Measurements from ENCODE around the gene DICER1.

DICER1 gene

DNA sequence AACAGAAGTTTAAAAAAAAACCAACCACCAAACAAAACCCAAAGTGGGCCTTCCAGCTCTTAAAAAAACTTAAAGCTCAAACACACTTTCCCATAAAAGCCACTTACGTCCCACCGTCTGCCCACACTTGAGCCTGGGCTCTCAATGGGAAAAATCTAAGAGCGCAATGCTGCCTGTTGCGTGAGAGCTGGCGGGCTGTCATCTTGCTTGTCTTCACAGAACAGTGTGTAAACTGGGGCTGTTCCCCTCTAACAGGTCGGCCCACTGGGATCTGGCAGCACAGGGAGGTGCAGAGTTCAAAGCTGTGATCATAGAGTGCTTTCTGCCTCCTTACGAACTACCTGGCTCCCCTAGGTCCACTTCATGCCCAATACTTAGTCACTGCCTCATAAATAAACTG, 80.0 kb downstream of the DICER1 start:
- Histone ChIP-seq H3K27ac (ENCODE audit: low read depth, low read length) (no peak overlapping the region), H3K9me3 (ENCODE audit: control insufficient read depth in 5 of 5, low read length in 5 of 5) (peaks cover 0 to 8% (median 0%) of the 10 kb centered on the region in 5 donors), H3K4me1 (ENCODE audit: control insufficient read depth in 5 of 5, insufficient read depth in 5 of 5, low read length in 5 of 5) (no peaks in the 10 kb centered on the region), H3K9ac (ENCODE audit: low read length in 5 of 5) (no peak overlapping the region), H3K4me3 (ENCODE audit: low read depth in 1 of 5, low read length in 5 of 5) (no peak overlapping the region), H3K27me3 (ENCODE audit: control insufficient read depth in 5 of 5, insufficient read depth in 4 of 5, low read length in 5 of 5) (no peaks in the 10 kb centered on the region), H3K36me3 (ENCODE audit: control insufficient read depth in 5 of 5, insufficient read depth in 5 of 5, low read length in 5 of 5) (no peaks in the 10 kb centered on the region)

DNA sequence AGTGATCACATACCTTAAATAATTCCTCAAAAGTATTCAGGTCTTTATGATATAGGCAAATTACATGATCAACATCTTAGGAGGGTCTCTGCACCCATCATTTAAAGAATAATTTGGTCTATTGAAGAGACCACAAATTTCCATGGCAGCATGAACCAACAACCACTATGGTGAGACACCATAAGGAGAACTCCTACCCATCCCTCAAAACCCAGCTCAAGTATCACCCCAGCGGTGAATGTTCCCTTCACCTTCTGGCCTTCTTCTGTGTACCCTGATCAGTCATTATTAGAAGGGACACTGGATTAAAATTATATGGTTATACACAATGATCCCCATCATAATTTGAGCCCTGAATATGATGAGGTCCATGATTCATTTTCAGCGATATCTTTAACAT, 81.5 kb downstream of the DICER1 start:
- no peak overlapping the region for H3K4me3 ChIP-seq (ENCODE audit: low read depth in 1 of 5, low read length in 5 of 5)

DNA sequence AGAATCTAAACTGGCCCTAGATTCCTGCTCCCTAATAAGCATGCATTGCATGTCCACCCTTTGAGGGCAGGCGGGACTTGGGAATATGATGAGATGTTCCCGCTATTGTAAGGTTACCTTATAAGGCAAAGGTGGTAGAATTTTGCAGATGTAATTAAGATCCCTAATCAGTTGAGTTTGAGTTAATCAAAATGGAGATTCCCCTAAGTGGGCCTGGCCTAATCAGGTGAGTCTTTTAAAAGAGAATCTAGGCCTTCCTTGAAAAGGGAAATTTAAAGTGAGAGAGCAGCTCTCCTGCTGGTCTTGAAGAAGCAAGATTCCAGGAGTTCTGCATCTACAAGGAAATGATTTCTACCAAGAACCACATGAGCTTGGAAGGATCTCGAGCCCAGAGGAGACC, 83.4 kb downstream of the DICER1 start:
- Histone ChIP-seq H3K9ac (ENCODE audit: low read length in 5 of 5) (no peak overlapping the region), H3K27me3 (ENCODE audit: control insufficient read depth in 5 of 5, insufficient read depth in 4 of 5, low read length in 5 of 5) (peaks cover 0 to 11% (median 0%) of the 10 kb centered on the region in 5 donors), H3K9me3 (ENCODE audit: control insufficient read depth in 5 of 5, low read length in 5 of 5) (peaks cover 0 to 8% (median 0%) of the 10 kb centered on the region in 5 donors)

More for the DNA sequence above, 81.5 kb downstream of the DICER1 start:
- H3K9me3 ChIP-seq (ENCODE audit: control insufficient read depth in 5 of 5, low read length in 5 of 5): peaks cover 0 to 8% (median 0%) of the 10 kb centered on the region in 5 donors
- no peaks in the 10 kb centered on the region for H3K4me1 ChIP-seq (ENCODE audit: control insufficient read depth in 5 of 5, insufficient read depth in 5 of 5, low read length in 5 of 5)
- H3K27me3 ChIP-seq (ENCODE audit: control insufficient read depth in 5 of 5, insufficient read depth in 4 of 5, low read length in 5 of 5): peaks cover 0 to 3% (median 0%) of the 10 kb centered on the region in 5 donors
- no peak overlapping the region for H3K27ac ChIP-seq (ENCODE audit: low read depth, low read length)
- H3K9ac ChIP-seq (ENCODE audit: low read length in 5 of 5): no peak overlapping the region
- H3K36me3 ChIP-seq (ENCODE audit: control insufficient read depth in 5 of 5, insufficient read depth in 5 of 5, low read length in 5 of 5): no peaks in the 10 kb centered on the region

DNA sequence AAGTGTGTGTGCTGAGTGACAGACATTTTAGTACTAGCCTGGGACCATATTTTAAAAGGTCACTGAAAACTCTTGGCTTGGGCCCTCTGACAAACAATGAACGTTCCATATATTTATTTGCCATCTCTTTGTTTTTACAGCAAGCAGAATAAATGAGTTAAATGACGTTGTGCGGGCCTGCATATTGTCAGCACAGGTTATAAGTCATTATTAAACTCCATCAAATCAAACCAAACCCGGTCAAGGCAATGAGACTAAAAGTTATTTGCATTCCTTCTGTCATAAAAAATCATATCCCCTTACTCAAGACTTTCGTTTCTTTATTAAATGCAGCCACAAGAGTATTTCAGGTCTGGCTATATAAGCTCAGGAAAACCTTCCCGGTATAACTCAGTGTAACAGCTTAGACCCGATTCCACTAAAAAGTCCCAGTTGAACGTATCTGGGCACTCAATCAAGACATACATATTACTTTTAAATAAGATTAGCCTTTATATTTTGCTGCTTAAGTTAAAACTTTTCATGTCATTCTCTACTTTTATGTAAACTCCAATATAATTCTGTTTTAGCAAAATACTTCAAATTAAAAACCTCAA, 84.9 kb downstream of the DICER1 start:
- H3K4me3 ChIP-seq (ENCODE audit: low read depth in 1 of 5, low read length in 5 of 5): no peak overlapping the region
- peaks cover 0 to 14% (median 5%) of the 10 kb centered on the region in 5 donors for H3K27me3 ChIP-seq (ENCODE audit: control insufficient read depth in 5 of 5, insufficient read depth in 4 of 5, low read length in 5 of 5)
- H3K27ac ChIP-seq (ENCODE audit: low read depth, low read length): no peak overlapping the region
- no peaks in the 10 kb centered on the region for H3K36me3 ChIP-seq (ENCODE audit: control insufficient read depth in 5 of 5, insufficient read depth in 5 of 5, low read length in 5 of 5)
- H3K9ac ChIP-seq (ENCODE audit: low read length in 5 of 5): no peak overlapping the region
- H3K4me1 ChIP-seq (ENCODE audit: control insufficient read depth in 5 of 5, insufficient read depth in 5 of 5, low read length in 5 of 5): no peaks in the 10 kb centered on the region
- H3K9me3 ChIP-seq (ENCODE audit: control insufficient read depth in 5 of 5, low read length in 5 of 5): peaks cover 0 to 4% (median 0%) of the 10 kb centered on the region in 5 donors

More for the DNA sequence above, 83.4 kb downstream of the DICER1 start:
- Histone ChIP-seq H3K27ac (ENCODE audit: low read depth, low read length) (no peak overlapping the region), H3K36me3 (ENCODE audit: control insufficient read depth in 5 of 5, insufficient read depth in 5 of 5, low read length in 5 of 5) (no peaks in the 10 kb centered on the region), H3K4me1 (ENCODE audit: control insufficient read depth in 5 of 5, insufficient read depth in 5 of 5, low read length in 5 of 5) (no peaks in the 10 kb centered on the region), H3K4me3 (ENCODE audit: low read depth in 1 of 5, low read length in 5 of 5) (no peak overlapping the region)

DNA sequence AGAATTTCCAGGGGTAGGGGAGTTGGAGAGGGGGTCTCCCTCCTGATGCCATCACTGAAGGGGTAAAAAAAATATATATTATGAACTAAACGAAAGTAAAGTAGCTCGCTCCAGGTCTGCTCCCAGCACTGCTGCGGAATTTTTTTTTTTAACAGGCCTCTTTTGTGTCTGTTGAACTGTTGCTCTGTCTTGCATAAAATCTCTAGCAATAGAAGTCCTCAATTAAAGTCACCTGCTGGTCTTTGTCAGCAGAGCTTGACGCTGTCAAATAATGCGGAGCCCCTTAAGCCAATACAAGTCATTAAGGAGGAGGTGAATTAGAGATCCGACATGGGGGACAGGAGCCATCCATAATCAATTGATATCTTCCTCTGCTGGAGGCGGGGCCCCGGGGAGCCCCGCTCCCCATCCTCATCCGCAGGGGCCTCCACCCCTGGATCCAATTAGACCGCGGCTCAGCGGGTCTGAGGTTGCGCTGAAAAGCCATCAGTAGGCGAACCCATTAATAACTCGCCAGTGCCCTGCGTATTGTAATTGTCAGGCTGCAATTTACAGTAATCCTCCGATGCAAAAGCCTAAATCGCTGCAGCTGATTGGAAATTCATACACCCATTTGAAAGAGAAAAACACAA, 85.6 kb downstream of the DICER1 start:
- H3K9ac ChIP-seq (ENCODE audit: low read length in 5 of 5): no peak overlapping the region
- no peaks in the 10 kb centered on the region for H3K4me1 ChIP-seq (ENCODE audit: control insufficient read depth in 5 of 5, insufficient read depth in 5 of 5, low read length in 5 of 5)
- peaks cover 0 to 14% (median 7%) of the 10 kb centered on the region in 5 donors for H3K27me3 ChIP-seq (ENCODE audit: control insufficient read depth in 5 of 5, insufficient read depth in 4 of 5, low read length in 5 of 5)
- H3K4me3 ChIP-seq (ENCODE audit: low read depth in 1 of 5, low read length in 5 of 5): no peak overlapping the region
- no peaks in the 10 kb centered on the region for H3K36me3 ChIP-seq (ENCODE audit: control insufficient read depth in 5 of 5, insufficient read depth in 5 of 5, low read length in 5 of 5)
- no peak overlapping the region for H3K27ac ChIP-seq (ENCODE audit: low read depth, low read length)
- H3K9me3 ChIP-seq (ENCODE audit: control insufficient read depth in 5 of 5, low read length in 5 of 5): peaks cover 0 to 4% (median 0%) of the 10 kb centered on the region in 5 donors

DNA sequence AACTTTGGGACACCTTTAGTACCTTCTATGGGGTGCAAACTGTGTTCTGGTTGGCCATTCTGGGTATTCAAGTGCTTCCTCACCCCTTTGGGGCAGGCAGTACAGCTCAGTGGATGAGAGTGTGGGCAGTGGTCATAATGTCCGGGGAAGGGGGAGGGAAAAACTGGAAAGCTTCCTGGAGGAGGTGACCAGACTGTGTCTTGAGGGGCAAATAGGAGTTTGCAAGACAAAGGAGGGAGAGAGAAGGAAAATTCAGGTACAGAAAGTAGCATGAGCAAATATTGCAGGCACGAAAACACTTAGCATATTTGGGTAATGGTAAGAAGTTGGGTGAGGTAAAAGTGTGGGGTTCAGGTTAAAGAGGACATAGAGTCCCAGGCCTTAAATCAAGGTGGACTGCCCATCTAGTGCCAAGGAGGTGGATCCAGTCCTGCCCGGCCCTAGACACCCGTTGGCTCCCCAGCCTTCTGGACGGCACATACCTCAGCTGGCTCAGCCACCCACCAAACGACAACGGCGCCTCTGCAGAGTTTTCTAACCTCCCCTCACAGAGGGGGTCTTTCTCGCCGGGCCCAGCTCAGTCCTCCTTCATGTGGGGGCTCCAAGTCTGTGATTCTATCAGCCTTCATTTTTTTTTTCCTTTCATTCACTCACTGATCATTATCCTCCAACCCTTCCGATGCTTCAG, 86.4 kb downstream of the DICER1 start:
- Histone ChIP-seq H3K4me1 (ENCODE audit: control insufficient read depth in 5 of 5, insufficient read depth in 5 of 5, low read length in 5 of 5) (no peaks in the 10 kb centered on the region), H3K27ac (ENCODE audit: low read depth, low read length) (no peak overlapping the region), H3K9me3 (ENCODE audit: control insufficient read depth in 5 of 5, low read length in 5 of 5) (peaks cover 0 to 4% (median 0%) of the 10 kb centered on the region in 5 donors), H3K4me3 (ENCODE audit: low read depth in 1 of 5, low read length in 5 of 5) (no peak overlapping the region), H3K36me3 (ENCODE audit: control insufficient read depth in 5 of 5, insufficient read depth in 5 of 5, low read length in 5 of 5) (no peaks in the 10 kb centered on the region), H3K27me3 (ENCODE audit: control insufficient read depth in 5 of 5, insufficient read depth in 4 of 5, low read length in 5 of 5) (peaks cover 0 to 14% (median 7%) of the 10 kb centered on the region in 5 donors), H3K9ac (ENCODE audit: low read length in 5 of 5) (no peak overlapping the region)

DNA sequence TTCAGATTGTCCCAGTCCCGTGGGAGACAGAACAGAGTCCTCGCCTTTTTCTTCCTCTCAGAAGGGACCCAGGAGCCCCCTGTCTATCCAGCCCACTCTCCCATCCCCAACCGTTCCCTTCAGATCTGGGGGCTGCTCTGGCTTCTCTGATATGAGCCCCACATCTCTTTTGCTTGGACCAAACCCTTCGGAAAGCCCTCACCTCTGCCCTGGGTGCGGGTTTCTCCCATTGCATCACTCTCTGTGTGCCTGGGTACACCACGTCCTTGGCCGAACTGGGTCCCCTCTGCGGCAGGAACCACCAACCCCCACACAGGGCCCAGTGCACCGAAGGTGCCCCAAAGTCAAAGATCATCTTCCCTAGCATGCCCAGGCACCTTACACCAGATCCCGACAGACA, 87.8 kb downstream of the DICER1 start:
- no peak overlapping the region for H3K27ac ChIP-seq (ENCODE audit: low read depth, low read length)
- H3K36me3 ChIP-seq (ENCODE audit: control insufficient read depth in 5 of 5, insufficient read depth in 5 of 5, low read length in 5 of 5): no peaks in the 10 kb centered on the region
- peaks cover 0 to 14% (median 7%) of the 10 kb centered on the region in 5 donors for H3K27me3 ChIP-seq (ENCODE audit: control insufficient read depth in 5 of 5, insufficient read depth in 4 of 5, low read length in 5 of 5)
- H3K4me3 ChIP-seq (ENCODE audit: low read depth in 1 of 5, low read length in 5 of 5): no peak overlapping the region
- no peak overlapping the region for H3K9ac ChIP-seq (ENCODE audit: low read length in 5 of 5)
- H3K4me1 ChIP-seq (ENCODE audit: control insufficient read depth in 5 of 5, insufficient read depth in 5 of 5, low read length in 5 of 5): no peaks in the 10 kb centered on the region
- peaks cover 0 to 4% (median 0%) of the 10 kb centered on the region in 5 donors for H3K9me3 ChIP-seq (ENCODE audit: control insufficient read depth in 5 of 5, low read length in 5 of 5)

DNA sequence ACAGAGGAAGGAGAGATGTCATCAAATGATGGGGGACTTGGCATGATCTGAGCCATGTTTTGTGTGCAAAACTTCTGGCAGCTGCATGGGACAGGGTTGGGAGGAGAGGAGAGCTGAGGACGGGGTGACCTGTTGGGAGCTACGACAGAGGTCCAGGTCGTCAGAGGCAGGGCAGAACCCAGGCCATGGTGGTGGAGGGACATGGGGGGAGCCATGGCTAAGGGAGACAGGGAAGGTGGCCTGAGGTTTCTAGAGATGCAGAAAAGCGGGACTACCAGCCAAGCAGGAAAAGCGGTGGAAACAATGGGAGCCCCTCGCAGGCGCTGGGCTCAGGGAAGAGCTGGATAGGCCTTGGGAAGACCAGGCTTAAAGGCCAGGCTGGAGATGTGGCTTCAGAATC, 88.3 kb downstream of the DICER1 start:
- Histone ChIP-seq H3K27me3 (ENCODE audit: control insufficient read depth in 5 of 5, insufficient read depth in 4 of 5, low read length in 5 of 5) (peaks cover 0 to 14% (median 7%) of the 10 kb centered on the region in 5 donors), H3K9me3 (ENCODE audit: control insufficient read depth in 5 of 5, low read length in 5 of 5) (peaks cover 0 to 4% (median 0%) of the 10 kb centered on the region in 5 donors), H3K4me1 (ENCODE audit: control insufficient read depth in 5 of 5, insufficient read depth in 5 of 5, low read length in 5 of 5) (no peaks in the 10 kb centered on the region), H3K27ac (ENCODE audit: low read depth, low read length) (no peak overlapping the region), H3K36me3 (ENCODE audit: control insufficient read depth in 5 of 5, insufficient read depth in 5 of 5, low read length in 5 of 5) (no peaks in the 10 kb centered on the region), H3K4me3 (ENCODE audit: low read depth in 1 of 5, low read length in 5 of 5) (no peak overlapping the region), H3K9ac (ENCODE audit: low read length in 5 of 5) (no peak overlapping the region)

DNA sequence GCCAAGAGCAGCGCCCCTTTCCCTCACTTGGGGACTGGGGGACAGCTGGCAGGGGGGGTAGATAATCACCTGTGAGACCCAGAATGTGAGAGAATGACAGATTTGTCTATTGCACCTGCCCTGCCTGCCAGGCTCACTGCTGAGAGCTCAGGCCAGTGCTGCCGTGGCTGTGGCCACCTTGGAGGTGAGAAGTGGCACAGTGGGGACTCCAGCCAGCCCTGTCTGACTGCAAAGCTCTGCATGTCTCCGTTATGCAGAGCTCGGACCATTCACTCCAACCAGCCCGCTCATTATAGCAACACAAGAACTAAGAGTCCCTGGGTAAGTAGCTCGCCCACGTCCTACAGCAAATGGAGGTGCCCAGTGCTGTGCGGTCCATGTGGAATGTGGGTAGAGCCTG, 88.8 kb downstream of the DICER1 start:
- Histone ChIP-seq H3K36me3 (ENCODE audit: control insufficient read depth in 5 of 5, insufficient read depth in 5 of 5, low read length in 5 of 5) (no peaks in the 10 kb centered on the region), H3K9me3 (ENCODE audit: control insufficient read depth in 5 of 5, low read length in 5 of 5) (no peaks in the 10 kb centered on the region), H3K27ac (ENCODE audit: low read depth, low read length) (no peak overlapping the region), H3K27me3 (ENCODE audit: control insufficient read depth in 5 of 5, insufficient read depth in 4 of 5, low read length in 5 of 5) (peaks cover 0 to 14% (median 7%) of the 10 kb centered on the region in 5 donors), H3K9ac (ENCODE audit: low read length in 5 of 5) (no peak overlapping the region), H3K4me1 (ENCODE audit: control insufficient read depth in 5 of 5, insufficient read depth in 5 of 5, low read length in 5 of 5) (no peaks in the 10 kb centered on the region), H3K4me3 (ENCODE audit: low read depth in 1 of 5, low read length in 5 of 5) (no peak overlapping the region)

DNA sequence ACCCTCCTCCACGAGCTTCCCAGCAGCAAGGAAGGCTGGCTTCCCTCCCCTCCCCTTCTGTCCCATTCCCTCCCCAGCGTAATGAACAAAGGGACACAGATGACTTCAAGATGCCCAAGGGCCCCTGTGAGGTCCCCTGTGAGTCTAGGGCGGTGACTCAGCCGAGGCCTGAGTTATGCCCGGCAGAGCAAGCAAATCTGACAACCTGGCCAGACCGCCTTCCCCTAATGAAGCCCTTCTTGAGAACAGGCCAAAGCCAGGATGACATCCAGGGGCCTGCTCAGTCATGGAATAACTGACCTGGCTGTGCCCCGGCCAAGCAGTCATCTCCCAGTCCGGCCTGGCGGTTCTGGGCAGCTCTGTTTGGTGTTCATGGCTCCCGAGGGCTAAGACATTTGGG, 89.2 kb downstream of the DICER1 start:
- no peaks in the 10 kb centered on the region for H3K9me3 ChIP-seq (ENCODE audit: control insufficient read depth in 5 of 5, low read length in 5 of 5)
- H3K4me3 ChIP-seq (ENCODE audit: low read depth in 1 of 5, low read length in 5 of 5): no peak overlapping the region
- no peak overlapping the region for H3K9ac ChIP-seq (ENCODE audit: low read length in 5 of 5)
- H3K36me3 ChIP-seq (ENCODE audit: control insufficient read depth in 5 of 5, insufficient read depth in 5 of 5, low read length in 5 of 5): no peaks in the 10 kb centered on the region
- no peak overlapping the region for H3K27ac ChIP-seq (ENCODE audit: low read depth, low read length)
- no peaks in the 10 kb centered on the region for H3K4me1 ChIP-seq (ENCODE audit: control insufficient read depth in 5 of 5, insufficient read depth in 5 of 5, low read length in 5 of 5)
- peaks cover 0 to 14% (median 7%) of the 10 kb centered on the region in 5 donors for H3K27me3 ChIP-seq (ENCODE audit: control insufficient read depth in 5 of 5, insufficient read depth in 4 of 5, low read length in 5 of 5)
